ENCODE results near the gene C16orf86.

DNA sequence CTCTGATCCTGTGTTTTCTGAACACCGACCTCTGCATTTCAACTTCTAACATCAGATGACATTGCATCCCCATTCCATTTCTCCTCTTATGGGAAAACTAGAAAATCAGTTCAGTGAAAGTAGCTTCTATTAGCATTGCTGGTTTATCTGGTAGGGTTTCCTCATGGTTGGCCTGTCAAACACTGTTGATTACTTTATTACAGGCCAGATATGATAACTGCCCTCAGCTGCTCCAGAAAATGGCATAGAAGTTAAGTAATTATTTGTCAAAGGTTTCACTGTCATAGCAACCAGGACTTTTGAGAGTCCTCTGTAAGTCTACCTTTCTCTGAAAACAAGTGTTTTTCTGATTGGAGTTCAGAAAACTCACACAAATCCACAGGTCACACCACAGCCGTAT, 49.5 kb downstream of the C16orf86 start:
- no peak for TF ChIP-seq EZH2 (IDR thresholded peaks at IDR 0.05; ENCODE audit: borderline replicate concordance, low read length)
- no peak for TF ChIP-seq CTCF (conservative IDR thresholded peaks at IDR 0.05 in 1 of 2, IDR thresholded peaks at IDR 0.05 in 1 of 2; ENCODE audit: extremely low read depth in 1 of 2, insufficient read depth in 1 of 2, low read depth in 1 of 2, low read length in 2 of 2)
